Panc1 (cell line): ENCODE data around the gene CATSPER3.

Source experiments
- POLR2AphosphoS5 ChIP-seq: IDR thresholded peaks from 2 replicates; pipeline ENCODE4 v1.6.1; 2012; ENCODE audit warnings: mild to moderate bottlenecking, low read depth, low read length, moderate library complexity
- TCF7L2 ChIP-seq: IDR thresholded peaks from 2 replicates; pipeline ENCODE4 v1.6.1; 2011; ENCODE audit warnings: mild to moderate bottlenecking, low read depth, low read length, inconsistent platforms
- TF ChIP-seq, protein P1 (sequence below): fragments of 450-650 bp; IDR thresholded peaks from 2 replicates; pipeline ENCODE4 v1.5.1; 2017; ENCODE audit warnings: mild to moderate bottlenecking
- TF ChIP-seq, protein P2 (sequence below), 2 experiments: IDR thresholded peaks; 2 replicates each; pipeline ENCODE4 v1.6.1; 2011 to 2012; ENCODE audit warnings: low read depth in 2 of 2, control low read depth in 1 of 2, low read length in 1 of 2, mild to moderate bottlenecking in 1 of 2, moderate library complexity in 1 of 2; ENCODE audit not compliant: insufficient read depth in 1 of 2

DNA sequence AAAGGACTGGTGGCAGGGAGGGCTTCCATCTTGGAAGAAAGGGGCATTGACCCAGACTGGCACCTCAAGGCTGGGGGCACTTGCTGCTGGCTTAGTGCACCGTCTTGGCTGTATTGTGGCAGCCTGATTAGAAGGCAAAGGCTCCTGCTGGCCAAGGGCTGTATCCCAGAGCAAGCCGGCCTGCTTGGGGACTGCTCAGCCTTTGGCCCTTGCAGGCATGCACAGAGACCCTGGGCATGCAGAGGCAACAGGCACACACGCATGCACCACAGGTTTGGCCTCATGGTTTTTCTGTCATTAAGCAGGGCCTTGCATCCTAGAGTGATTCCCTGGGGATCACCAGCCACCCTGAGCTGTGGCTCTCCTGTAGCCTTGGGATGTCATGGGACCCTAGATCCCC, 37.4 kb downstream of the CATSPER3 start:
- TF ChIP-seq, protein P1, sequence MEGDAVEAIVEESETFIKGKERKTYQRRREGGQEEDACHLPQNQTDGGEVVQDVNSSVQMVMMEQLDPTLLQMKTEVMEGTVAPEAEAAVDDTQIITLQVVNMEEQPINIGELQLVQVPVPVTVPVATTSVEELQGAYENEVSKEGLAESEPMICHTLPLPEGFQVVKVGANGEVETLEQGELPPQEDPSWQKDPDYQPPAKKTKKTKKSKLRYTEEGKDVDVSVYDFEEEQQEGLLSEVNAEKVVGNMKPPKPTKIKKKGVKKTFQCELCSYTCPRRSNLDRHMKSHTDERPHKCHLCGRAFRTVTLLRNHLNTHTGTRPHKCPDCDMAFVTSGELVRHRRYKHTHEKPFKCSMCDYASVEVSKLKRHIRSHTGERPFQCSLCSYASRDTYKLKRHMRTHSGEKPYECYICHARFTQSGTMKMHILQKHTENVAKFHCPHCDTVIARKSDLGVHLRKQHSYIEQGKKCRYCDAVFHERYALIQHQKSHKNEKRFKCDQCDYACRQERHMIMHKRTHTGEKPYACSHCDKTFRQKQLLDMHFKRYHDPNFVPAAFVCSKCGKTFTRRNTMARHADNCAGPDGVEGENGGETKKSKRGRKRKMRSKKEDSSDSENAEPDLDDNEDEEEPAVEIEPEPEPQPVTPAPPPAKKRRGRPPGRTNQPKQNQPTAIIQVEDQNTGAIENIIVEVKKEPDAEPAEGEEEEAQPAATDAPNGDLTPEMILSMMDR, result no peak
- TF ChIP-seq, protein P2, sequence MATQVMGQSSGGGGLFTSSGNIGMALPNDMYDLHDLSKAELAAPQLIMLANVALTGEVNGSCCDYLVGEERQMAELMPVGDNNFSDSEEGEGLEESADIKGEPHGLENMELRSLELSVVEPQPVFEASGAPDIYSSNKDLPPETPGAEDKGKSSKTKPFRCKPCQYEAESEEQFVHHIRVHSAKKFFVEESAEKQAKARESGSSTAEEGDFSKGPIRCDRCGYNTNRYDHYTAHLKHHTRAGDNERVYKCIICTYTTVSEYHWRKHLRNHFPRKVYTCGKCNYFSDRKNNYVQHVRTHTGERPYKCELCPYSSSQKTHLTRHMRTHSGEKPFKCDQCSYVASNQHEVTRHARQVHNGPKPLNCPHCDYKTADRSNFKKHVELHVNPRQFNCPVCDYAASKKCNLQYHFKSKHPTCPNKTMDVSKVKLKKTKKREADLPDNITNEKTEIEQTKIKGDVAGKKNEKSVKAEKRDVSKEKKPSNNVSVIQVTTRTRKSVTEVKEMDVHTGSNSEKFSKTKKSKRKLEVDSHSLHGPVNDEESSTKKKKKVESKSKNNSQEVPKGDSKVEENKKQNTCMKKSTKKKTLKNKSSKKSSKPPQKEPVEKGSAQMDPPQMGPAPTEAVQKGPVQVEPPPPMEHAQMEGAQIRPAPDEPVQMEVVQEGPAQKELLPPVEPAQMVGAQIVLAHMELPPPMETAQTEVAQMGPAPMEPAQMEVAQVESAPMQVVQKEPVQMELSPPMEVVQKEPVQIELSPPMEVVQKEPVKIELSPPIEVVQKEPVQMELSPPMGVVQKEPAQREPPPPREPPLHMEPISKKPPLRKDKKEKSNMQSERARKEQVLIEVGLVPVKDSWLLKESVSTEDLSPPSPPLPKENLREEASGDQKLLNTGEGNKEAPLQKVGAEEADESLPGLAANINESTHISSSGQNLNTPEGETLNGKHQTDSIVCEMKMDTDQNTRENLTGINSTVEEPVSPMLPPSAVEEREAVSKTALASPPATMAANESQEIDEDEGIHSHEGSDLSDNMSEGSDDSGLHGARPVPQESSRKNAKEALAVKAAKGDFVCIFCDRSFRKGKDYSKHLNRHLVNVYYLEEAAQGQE (IDR thresholded peaks at IDR 0.05; ENCODE audit: insufficient read depth in 1 of 2, low read depth in 2 of 2, low read length in 1 of 2), result no peak
- TF ChIP-seq POLR2AphosphoS5, result no peak
- TF ChIP-seq TCF7L2, result no peak
